ENCODE results near the gene BEND7.

- TF ChIP-seq CTCF (IDR thresholded peaks at IDR 0.05) (no peak), POLR2A (IDR thresholded peaks at IDR 0.05) (no peak)
Observed at GRCh38 chr10:13502380-13502779, 26.4 kb downstream of the BEND7 start.
